GM21717 (cell line): ENCODE results near the gene FST.
A peak's percentile ranks its signal among the peaks of the same experiment; 100 is the strongest.

Source experiments
- ATAC-seq: cut with Tn5 transposase; IDR thresholded peaks from one replicate; pipeline ENCODE4 v1.9.1; 2021; ENCODE audit warnings: mild to moderate bottlenecking, moderate library complexity; ENCODE audit not compliant: unreplicated experiment

FST gene

DNA sequence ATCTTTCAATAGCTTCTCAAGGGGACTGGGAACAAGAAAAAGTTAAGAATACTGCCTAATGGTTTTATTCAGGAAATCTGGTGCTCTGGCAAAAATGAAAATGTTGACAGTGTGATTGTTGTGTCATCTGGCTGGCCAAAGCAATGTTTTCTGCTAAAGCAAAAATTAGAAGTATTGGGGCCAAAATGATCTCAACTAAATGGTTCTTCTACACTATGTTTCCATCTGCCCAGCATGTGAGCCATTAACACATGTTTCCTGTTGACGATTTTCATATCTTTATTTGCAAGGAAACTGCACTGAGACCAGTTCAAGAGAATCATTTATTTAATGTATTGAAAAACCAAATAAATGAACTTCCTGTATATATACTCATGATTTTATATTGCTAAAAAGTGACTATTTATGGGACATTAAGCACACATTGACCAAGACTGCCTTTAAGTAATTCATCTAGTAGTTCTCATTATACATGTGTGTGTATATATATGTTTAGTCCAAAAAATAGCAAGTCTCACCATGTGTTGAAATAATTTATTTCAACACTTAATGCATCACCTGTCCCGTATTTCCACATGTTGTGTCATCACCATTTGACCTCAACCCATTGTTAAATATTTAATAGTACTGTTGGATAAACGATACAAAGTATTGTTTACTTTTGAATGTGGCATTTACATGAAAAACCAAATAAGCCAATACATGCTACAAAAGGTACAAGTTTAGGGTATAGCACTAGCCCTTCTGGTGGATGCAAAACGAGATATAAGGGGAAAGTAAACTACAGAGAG lies 7.5 kb upstream of the FST start:
- ATAC-seq, result no peak

DNA sequence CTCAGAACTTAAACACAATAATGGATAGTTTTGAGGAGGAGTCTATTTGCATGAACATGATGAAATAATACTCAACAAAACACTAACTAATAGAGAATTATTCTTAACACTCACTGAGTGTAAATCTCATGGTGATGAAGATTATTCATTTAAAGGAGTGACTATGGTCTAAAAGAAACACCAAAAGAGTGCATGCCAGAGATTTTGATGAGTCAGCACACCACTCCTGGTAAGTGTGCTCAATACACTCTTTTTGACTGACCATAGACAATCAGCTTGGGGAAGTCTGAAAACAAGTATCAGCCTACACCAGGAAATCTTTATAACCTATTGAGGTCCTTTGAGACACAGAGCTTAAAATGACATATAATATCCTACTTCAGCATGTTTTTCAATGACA lies 6.8 kb upstream of the FST start:
- no peak for ATAC-seq

DNA sequence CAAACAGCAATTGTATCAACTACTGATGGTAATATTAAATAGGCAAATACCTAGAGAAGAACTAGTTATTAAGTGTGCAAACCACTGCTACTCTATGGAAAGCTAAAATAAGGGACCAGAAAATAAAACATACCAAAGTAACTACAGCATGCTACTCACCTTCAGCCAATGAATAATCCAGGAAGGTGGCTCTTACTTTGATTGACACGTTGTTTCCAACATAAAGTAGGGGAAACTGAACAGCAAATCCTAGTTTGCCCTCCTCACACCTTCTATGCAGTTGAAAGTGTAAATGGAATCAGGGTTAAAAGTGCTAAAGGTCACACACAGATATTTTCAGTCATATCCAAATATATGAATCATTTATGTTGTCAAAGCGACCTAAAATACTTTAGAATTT lies 5.1 kb upstream of the FST start:
- no peak for ATAC-seq

DNA sequence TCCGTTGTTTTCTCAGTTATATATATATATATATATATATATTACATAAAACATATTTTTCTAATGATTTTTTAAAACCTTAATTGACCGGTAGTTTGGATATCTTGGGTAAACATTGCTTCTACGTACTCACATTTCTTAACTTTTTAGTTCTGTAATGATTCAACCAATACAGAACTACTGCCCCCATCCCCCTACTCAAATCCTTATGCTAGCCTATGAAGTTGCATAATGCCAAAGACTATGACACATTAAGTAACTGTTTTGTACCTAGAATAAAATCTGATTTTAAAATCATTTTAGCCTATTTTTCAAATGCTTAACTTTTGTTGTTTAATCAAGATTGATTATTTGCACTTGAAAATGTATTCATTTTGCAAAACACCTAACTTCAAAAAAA lies 4.4 kb upstream of the FST start:
- ATAC-seq, result no peak

DNA sequence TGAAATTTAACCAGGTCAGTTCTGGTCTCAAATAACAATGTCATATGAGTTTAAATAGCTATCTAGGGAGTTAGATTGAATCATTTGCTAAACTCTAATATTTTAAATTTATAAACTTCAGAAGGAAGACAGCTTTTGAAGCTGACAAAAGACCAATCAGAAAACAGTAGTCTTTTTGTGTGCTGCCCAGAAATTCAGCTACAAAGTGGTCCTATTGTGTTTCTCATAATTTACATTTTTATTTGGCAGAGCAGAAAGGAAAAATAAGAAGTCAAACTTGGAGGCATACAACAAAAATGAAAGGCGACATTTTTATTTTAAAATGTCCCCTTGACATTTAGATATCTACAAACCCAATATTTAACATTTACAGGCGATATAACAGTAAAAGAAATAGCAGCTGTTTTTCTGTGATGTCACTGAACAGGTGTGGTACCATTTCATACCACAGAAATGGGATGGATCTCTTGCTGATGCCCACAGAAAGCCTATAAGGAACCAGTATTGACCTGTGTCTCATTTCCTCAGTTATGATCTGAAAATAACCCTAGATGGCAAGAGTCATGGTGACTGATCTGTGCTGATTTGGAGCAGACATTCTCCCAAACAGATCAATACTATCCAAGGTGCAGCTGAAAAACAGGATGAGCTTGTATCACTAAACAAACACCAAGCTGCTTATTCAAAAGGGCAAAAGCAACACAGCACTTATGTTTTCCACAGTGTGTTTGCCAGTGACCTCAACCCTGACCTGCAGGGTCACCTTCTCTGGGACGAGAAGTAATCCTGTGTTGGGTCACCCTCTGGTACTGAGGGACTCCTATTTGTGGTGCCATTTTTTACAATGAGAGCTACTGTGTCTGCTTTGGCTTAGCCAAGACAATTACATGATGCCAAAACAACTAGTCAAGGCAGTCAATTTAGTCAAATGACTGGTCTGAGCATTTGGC lies 3.6 kb upstream of the FST start:
- no peak for ATAC-seq

DNA sequence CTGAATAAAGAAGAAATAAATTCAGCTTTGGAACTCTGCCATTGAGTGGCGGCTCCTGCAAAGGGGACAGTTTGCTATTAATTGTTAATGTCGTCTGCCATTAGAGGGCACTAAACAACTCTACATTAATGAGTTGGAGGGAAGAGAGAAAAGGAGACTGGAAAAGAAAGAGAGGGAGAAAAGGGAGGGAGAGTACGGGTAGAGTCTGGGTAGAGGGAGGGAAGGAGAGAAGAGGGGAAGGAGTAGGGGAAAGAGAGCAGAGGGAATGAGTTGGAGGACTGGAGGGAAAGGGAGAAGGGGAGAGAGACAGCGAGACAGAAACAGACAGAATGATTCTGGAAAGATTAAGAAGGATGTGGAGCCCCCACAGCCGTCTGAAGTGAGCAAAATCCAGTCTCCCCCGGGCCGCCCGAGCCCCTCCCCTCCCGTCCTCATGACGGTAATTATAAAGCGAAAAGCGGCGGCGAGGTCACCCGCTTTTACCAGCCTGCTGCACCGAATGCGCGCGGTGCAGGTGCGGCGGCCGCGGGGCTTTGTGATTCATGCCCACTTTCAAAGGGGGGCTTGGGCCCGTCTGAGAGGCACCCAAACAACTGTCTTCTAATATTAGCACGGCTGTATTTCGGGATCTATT lies 1.9 kb upstream of the FST start:
- ATAC-seq, result no peak

DNA sequence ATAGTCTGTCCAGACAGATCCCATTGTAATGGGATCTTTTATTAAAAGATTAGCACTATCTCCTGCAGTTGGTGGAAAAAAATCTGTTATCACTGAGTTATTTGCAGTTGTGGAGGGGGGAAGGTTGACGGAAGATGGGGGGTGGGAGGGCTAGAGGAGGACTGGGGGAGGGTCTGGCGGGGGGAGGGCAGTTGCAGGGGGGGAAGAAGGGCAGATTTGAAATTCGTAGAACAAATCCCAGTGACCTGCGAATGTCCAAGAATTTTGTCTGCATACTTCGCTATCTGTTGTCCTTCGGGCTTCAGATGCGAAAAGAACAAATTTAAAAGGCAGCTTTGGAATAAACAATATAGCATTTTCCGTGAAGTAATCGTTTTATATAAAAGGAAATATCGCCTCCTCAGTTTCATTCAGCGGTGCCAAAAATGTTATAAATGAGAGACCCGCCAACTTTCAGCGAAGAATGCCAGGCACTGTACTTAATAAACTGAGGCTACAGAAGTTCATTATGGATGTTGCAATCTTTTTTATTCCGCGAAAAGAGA lies 1.3 kb upstream of the FST start:
- no peak for ATAC-seq

DNA sequence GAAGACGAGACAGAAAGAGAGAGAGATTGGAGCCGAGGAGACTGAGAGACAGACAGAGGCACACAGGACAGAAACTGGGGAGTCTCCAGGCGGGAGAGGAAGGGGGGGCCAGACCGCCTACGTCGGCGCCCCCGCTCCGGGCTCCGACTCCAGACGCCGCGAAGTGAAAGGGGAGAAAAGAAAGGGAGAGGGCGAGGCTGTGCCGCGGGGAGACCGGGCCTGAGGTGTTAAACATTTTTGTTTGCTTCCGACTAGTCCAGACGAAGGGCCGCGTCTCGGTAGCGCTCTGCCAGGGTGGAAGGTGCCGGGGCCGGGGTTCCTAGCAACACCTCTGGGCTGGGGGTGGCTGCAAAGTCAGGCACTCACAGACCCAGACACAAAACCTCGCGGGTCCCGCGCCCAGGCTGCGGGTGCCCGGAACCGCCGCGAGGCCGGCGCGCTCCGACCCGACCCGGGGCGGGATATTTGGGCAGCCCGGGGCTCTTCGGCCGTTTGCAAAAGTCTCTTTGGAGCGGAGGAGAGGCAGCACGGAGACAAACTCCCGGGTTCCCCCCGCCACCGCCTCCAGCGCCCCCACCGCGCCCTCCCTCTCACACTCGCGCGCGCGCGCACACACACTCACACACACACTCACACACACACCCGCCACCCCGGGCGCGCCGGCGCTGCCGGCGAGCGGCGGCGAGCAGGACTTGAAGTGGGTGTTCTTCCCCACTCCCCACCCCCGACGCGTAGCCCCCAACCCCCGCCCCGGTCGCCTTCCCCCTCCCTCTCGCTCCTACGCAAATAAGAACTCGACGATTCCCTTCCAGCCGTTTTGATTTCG lies 626 bp upstream of the FST start:
- ATAC-seq, result no peak

DNA sequence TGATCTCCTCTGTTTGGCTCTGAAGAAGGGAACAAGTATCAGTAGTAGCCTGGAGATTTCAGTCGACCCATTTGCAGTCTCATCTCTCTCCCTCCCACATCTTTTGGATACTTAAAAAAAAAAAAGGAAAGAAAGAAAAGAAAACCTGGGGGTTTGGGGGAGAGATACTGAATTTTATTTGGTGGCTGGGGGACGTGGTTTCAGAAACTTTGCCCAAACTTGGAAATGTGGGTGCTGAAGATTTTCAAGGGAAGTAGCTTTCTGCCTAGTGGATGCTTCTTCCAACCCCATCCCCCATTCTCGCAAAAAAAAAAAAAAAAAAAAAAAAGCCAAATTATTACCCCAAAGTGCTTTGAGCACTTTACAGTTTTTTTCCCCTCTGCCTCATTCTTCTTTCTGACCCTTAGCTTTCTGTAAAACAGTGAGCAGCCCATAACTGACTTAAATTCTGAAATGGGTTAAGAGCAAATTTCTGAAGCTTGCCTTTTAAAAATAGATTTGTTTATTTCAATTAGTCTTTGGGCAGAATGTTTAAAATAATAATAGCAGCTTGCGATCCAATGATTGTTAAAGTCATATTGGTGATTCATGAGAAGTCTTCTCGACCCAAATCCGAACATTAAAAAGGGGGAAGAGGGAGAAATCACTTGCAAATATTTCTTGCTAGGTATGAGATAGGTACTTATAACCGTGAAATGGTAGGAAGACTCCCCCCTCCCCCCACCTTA lies 894 bp downstream of the FST start:
- no peak for ATAC-seq

DNA sequence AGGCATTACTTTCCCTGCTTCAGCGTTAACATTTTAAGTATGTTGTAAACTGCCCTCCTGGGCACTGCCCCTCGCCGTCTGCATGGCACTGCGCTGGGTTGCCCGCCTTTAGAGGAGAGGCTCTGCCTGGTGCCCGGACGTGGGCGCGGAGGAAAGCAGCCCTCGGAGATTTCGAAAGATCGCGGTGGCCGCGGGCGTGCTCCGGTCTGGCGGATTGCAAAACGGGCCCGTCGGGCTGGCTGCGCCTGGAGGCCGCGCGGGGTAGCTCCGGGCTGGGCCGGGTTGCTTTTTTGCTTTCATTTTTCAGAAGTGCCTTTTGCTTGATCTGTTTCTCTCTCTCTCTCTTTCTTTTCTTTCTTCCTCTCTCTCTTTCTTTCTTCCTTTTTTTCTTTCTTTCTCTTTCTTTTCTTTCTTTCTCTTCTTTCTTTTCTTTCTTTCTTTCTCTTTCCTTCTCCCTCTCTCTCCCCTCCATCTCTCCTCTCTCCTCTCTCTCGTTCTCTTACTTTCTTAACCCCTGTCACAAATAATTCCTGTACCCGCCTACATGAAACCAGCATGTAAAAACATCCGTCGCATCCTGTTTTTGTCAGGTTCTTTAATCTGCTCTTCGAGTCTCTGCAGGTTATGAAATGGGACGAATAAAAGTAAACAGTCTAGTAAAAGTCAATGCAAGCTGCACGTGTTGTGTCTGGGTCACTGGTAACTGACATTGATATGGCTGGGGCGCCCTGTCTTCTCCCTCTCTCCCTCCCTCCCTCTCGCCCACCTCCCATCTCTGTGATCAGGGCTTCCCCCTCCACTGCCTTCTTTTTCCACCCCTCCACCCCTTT lies 1.7 kb downstream of the FST start:
- peak; percentile 71 for ATAC-seq

DNA sequence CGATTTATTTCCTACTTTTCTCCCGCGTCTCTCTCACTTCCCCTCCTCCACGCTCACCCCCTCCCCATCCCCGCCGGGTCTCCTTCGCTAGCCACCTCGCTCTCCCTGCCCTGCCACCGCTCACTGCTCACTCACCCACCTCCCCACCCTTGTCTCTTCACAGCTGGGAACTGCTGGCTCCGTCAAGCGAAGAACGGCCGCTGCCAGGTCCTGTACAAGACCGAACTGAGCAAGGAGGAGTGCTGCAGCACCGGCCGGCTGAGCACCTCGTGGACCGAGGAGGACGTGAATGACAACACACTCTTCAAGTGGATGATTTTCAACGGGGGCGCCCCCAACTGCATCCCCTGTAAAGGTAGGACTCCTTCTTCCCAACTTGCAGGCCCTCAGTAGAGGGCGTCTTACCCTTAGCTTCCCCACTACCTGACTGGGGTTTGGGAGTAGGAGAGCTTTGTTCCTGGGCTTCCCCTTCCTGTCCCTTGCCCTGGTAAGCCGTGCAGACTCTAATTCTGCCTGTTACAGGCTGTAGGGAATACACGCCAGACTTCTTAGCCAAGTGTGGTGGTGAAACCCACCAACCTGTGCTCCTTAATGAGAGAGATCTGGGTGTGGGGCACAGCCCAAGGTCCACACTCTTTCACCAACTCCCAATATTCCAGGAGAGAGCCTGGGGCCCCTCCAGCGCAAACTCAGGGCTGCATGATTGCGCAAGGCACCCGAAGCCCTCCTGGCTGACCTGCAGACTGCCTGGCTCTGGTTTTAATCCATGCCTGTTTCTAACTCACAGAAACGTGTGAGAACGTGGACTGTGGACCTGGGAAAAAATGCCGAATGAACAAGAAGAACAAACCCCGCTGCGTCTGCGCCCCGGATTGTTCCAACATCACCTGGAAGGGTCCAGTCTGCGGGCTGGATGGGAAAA lies 2.5 kb downstream of the FST start:
- no peak for ATAC-seq

DNA sequence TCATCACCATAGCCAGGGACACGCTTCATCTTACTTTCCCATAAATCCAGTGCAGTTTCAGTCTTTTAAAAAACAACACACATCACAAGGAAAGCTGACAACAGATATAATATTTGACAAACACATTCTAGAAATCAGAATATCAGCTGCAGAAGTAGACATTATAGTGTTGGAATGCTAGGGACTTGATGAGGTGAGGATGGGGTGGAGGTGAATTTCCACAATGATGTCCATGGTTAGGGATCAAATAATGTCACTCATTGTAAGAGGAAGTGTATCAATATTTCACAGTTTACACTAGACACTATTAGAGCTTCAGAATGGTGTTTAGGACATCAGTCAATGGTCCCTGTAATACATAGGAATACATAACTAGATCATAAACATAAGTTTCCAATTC lies 7.0 kb downstream of the FST start:
- ATAC-seq, result no peak

DNA sequence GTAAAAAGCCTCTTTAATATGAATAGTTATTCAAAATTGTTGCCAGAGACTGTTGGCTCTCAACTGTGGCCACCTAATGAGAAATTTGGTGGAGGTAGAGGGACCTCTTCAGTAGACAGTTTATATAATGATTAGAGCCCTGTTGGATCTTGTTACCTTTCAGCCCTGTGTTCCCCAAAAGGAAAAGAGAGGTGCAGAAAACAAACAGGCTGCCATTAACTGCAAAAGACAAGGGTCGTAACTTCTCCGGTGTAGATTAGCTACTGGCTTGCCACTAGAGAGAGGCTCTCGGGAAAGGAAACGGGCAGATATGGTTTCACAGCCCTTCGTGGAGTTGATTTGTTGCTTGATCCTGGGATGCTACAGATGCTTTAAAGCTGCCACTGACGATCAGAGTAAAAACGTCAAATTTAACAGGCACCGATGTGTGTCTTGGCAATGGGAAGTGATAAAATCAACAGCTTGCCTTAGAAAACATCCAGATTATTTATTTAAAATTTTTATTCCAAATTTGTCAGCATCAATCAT lies 7.8 kb downstream of the FST start:
- no peak for ATAC-seq

DNA sequence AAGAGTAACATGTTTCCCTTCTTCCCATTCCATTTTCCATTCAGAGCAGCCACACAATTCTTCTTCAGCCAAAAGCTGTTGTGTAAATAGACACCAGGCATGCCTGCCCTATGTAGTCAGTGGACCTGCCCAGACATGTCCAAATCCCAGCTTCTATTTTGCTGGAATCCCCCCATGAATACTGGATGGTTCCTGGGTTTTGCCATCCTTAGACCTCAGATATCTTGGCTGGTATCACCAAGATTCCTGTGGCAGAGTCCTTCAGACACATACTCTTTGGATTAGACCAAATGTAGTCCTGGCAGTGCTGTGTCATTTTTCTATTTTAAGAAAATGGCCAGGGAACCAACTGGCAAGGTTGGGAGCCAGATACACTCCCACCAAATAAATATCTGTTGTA lies 10.3 kb downstream of the FST start:
- ATAC-seq, result no peak

DNA sequence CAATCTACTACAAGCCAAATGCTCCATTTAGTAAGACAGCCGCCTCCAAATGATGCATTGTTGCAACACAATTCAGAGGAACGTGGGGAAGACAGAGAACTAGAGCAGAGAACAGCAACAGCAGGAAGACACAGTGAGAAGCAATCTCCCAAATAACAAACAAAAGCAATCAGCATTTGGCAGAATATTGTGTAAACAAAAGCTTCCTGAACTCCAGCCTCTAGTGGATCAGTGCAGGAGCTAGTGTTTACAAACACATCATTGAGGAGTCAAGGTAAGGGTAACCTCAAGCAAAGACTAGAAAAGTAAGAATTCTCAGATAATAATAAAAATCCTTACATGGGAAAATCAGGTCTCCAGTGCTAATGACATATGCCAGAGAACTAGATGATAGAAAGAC lies 20.6 kb downstream of the FST start:
- ATAC-seq, result no peak

DNA sequence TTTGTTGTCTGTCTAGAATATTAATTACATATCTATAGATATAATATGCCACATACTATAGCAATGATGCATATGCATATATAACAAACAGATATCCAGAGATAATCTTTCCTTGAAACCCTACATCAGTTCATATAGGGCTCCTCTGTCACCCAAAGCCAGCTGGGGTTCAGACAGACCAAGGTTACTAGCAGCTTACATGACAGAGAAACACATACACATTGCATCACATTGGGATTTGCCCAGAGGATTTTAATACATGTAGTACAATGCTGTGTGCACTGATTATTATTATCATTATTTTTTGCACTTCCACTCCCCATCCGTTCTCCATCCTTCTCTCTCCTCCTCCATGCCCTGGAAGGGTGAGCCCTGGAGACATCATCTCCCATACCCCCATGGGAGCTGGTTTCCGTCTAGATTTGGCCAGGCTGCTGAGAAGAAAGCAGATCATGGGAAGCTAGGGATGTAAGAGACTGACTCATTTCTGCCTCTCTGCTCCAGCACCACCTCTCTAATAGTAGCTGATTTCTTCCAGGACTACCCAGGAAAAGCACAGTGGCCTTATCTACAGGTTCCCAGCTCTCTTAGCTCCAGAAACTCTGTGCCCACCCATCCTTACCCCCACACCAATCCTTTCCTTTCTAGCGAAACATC lies 23.3 kb downstream of the FST start:
- no peak for ATAC-seq

DNA sequence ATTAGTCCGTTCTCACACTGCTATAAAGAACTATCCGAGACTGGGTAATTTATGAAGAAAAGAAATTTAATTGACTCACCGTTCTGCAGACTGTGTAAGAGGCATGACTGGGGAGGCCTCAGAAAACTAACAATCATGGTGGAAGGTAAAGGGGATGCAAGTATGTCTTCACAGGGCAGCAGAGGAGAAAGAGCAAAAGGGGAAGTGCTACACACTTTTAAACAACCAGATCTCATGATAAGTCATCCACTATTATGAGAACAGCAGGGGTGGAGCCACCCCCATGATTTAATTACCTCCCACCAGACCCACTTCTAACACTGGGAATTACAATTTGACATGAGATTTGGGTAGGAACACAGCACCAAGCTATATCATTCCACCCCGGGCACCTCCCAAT lies 26.6 kb downstream of the FST start:
- ATAC-seq, result no peak
